Activated naive CD8-positive, alpha-beta T cell treated with anti-CD3 and anti-CD28 coated beads, Interleukin-2, amount 10 ng/mL, durations not matched to agents 7 days and 5 days (primary cell): ENCODE measurements around the gene FNTB. TPM values are rescaled to one million over a fixed set of nuclear protein-coding genes. Genes with fewer than 3 reads are reported as not detected.

ENCODE experiments used
- ATAC-seq: fragments of 150-1000 bp; cut with Tn5 transposase; one replicate; pipeline ENCODE4 v1.10.0; 2021; ENCODE audit warnings: low read depth, moderate library complexity
- POLR2A ChIA-PET: fragments of 350-600 bp; sonication (Branson Sonifier 250); formaldehyde crosslinking; loops from one replicate; lab custom pipeline; 2021; ENCODE audit warnings: antibody characterized with exemption; lab: Charles Lee
- DNase-seq: peaks from one replicate; pipeline ENCODE4 v3.0.0; 2021
- H3K27ac Mint-ChIP-seq: one replicate; pipeline ENCODE4 v1.8.0; 2022; ENCODE audit warnings: mild to moderate bottlenecking, mixed read lengths
- H3K27me3 Mint-ChIP-seq: one replicate; pipeline ENCODE4 v1.8.0; 2022; ENCODE audit warnings: mild to moderate bottlenecking, moderate library complexity, mixed read lengths
- H3K36me3 Mint-ChIP-seq: one replicate; pipeline ENCODE4 v1.8.0; 2021; ENCODE audit warnings: mild to moderate bottlenecking, mixed read lengths
- H3K4me1 Mint-ChIP-seq: one replicate; pipeline ENCODE4 v1.8.0; 2021; ENCODE audit warnings: mixed read lengths
- H3K4me3 Mint-ChIP-seq: one replicate; pipeline ENCODE4 v1.8.0; 2022; ENCODE audit warnings: mild to moderate bottlenecking, moderate library complexity, mixed read lengths
- H3K9me3 Mint-ChIP-seq: one replicate; pipeline ENCODE4 v1.8.0; 2021; ENCODE audit warnings: mixed read lengths
- total RNA-seq, 2 experiments: library from RNA; stranded (reverse); gene quantifications; one replicate each; pipeline ENCODE4 v1.2.3, GENCODE V29; 2021

FNTB gene
- total RNA-seq, 2 experiments from 2014 or later: 15.8 to 17.8 TPM

- H3K27me3 Mint-ChIP-seq: peaks cover 20% of the 10 kb centered on the region
- H3K27ac Mint-ChIP-seq: no peak overlapping the region
- ATAC-seq (no peak), DNase-seq (no peak)
- H3K36me3 Mint-ChIP-seq: no peaks in the 10 kb centered on the region
- peaks cover 4% of the 10 kb centered on the region for H3K4me1 Mint-ChIP-seq
- no peaks in the 10 kb centered on the region for H3K9me3 Mint-ChIP-seq
- POLR2A ChIA-PET: no interaction called here
- no peak overlapping the region for H3K4me3 Mint-ChIP-seq
These were observed 12.9 kb upstream of the FNTB start for GRCh38 chr14:64973826-64974225.

GRCh38 chr14:64974563-64974962 is 12.1 kb upstream of the FNTB start:
- Mint-ChIP-seq H3K4me3 (no peak overlapping the region), H3K9me3 (no peaks in the 10 kb centered on the region), H3K27me3 (peaks cover 20% of the 10 kb centered on the region), H3K27ac (no peak overlapping the region), H3K36me3 (no peaks in the 10 kb centered on the region), H3K4me1 (peaks cover 4% of the 10 kb centered on the region)
- no peak for DNase-seq
- ATAC-seq: no peak
- POLR2A ChIA-PET: interaction anchor here (0.8 kb wide), 1 partner anchor 358 kb away, joined by 3 read pairs; no protein-coding TSS in a partner anchor

GRCh38 chr14:64979336-64980074 is 7.2 kb upstream of the FNTB start:
- POLR2A ChIA-PET: no interaction called here
- Mint-ChIP-seq H3K36me3 (no peaks in the 10 kb centered on the region), H3K27me3 (peaks cover 22% of the 10 kb centered on the region), H3K9me3 (no peaks in the 10 kb centered on the region), H3K27ac (no peak overlapping the region), H3K4me3 (no peak overlapping the region), H3K4me1 (peaks cover 9% of the 10 kb centered on the region)
- ATAC-seq (no peak), DNase-seq (no peak)

GRCh38 chr14:64983439-64984310 is 3.0 kb upstream of the FNTB start:
- H3K4me1 Mint-ChIP-seq: peaks cover 19% of the 10 kb centered on the region
- POLR2A ChIA-PET: interaction anchor here (0.7 kb wide), 1 partner anchor 27 kb away, joined by 3 read pairs; no protein-coding TSS in a partner anchor

GRCh38 chr14:64987438-64987767 is 708 bp downstream of the FNTB start:
- peak overlapping the region; percentile 97 for H3K4me3 Mint-ChIP-seq
- ATAC-seq (no peak), DNase-seq (no peak)
- H3K27ac Mint-ChIP-seq: peak overlapping the region; percentile 97
- POLR2A ChIA-PET: interaction anchor here (1.5 kb wide), 3 partner anchors 33 to 115 kb away, joined by 5 read pairs; partner anchors contain the start of genes CHURC1 and MAX
- H3K36me3 Mint-ChIP-seq: peaks cover 8% of the 10 kb centered on the region
- no peaks in the 10 kb centered on the region for H3K9me3 Mint-ChIP-seq
- peaks cover 36% of the 10 kb centered on the region for H3K4me1 Mint-ChIP-seq
- H3K27me3 Mint-ChIP-seq: peaks cover 19% of the 10 kb centered on the region

More at GRCh38 chr14:64983439-64984310, 3.0 kb upstream of the FNTB start:
- Mint-ChIP-seq H3K27ac (no peak overlapping the region), H3K9me3 (no peaks in the 10 kb centered on the region), H3K36me3 (peaks cover under 1% of the 10 kb centered on the region), H3K4me3 (peak overlapping the region; percentile 48), H3K27me3 (peaks cover 22% of the 10 kb centered on the region)
- DNase-seq: no peak
- ATAC-seq: no peak

- no peaks in the 10 kb centered on the region for H3K9me3 Mint-ChIP-seq
- peaks cover 34% of the 10 kb centered on the region for H3K4me1 Mint-ChIP-seq
- H3K36me3 Mint-ChIP-seq: peaks cover 8% of the 10 kb centered on the region
- POLR2A ChIA-PET: interaction anchor here (0.7 to 0.9 kb wide), 2 partner anchors 10 to 76 kb away, joined by 3 read pairs; partner anchors contain the start of gene CHURC1
- no peak for ATAC-seq
- H3K4me3 Mint-ChIP-seq: peak overlapping the region; percentile 60
- H3K27ac Mint-ChIP-seq: peak overlapping the region; percentile 81
- no peak for DNase-seq
- H3K27me3 Mint-ChIP-seq: peaks cover 6% of the 10 kb centered on the region
These were observed 3.6 kb downstream of the FNTB start for GRCh38 chr14:64990296-64990695.

GRCh38 chr14:64990939-64991338 is 4.2 kb downstream of the FNTB start:
- ATAC-seq: no peak
- Mint-ChIP-seq H3K9me3 (no peaks in the 10 kb centered on the region), H3K4me3 (no peak overlapping the region), H3K36me3 (peaks cover 8% of the 10 kb centered on the region), H3K4me1 (peaks cover 32% of the 10 kb centered on the region), H3K27me3 (peaks cover 2% of the 10 kb centered on the region), H3K27ac (no peak overlapping the region)
- POLR2A ChIA-PET: interaction anchor here (0.7 to 0.9 kb wide), 2 partner anchors 10 to 76 kb away, joined by 3 read pairs; partner anchors contain the start of gene CHURC1
- no peak for DNase-seq

- POLR2A ChIA-PET: no interaction called here
- H3K27ac Mint-ChIP-seq: no peak overlapping the region
- peaks cover 34% of the 10 kb centered on the region for H3K4me1 Mint-ChIP-seq
- no peak for DNase-seq
- no peak for ATAC-seq
- no peaks in the 10 kb centered on the region for H3K9me3 Mint-ChIP-seq
- no peaks in the 10 kb centered on the region for H3K27me3 Mint-ChIP-seq
- peaks cover 11% of the 10 kb centered on the region for H3K36me3 Mint-ChIP-seq
- H3K4me3 Mint-ChIP-seq: no peak overlapping the region
These were observed 5.7 kb downstream of the FNTB start for GRCh38 chr14:64992328-64992885.

- POLR2A ChIA-PET: interaction anchor here (0.7 kb wide), 1 partner anchor 88 kb away, joined by 4 read pairs; no protein-coding TSS in a partner anchor
- Mint-ChIP-seq H3K27ac (no peak overlapping the region), H3K4me3 (no peak overlapping the region), H3K4me1 (peaks cover 32% of the 10 kb centered on the region), H3K36me3 (peaks cover 11% of the 10 kb centered on the region), H3K9me3 (no peaks in the 10 kb centered on the region), H3K27me3 (no peaks in the 10 kb centered on the region)
- no peak for ATAC-seq
- no peak for DNase-seq
These were observed 6.7 kb downstream of the FNTB start for GRCh38 chr14:64993266-64993930.

- DNase-seq (no peak), ATAC-seq (no peak)
- peaks cover 25% of the 10 kb centered on the region for H3K4me1 Mint-ChIP-seq
- peaks cover 7% of the 10 kb centered on the region for H3K36me3 Mint-ChIP-seq
- no peaks in the 10 kb centered on the region for H3K9me3 Mint-ChIP-seq
- no peak overlapping the region for H3K4me3 Mint-ChIP-seq
- POLR2A ChIA-PET: no interaction called here
- no peaks in the 10 kb centered on the region for H3K27me3 Mint-ChIP-seq
- no peak overlapping the region for H3K27ac Mint-ChIP-seq
These were observed 7.8 kb downstream of the FNTB start for GRCh38 chr14:64994540-64994939.

GRCh38 chr14:64995291-64995690 is 8.6 kb downstream of the FNTB start:
- Mint-ChIP-seq H3K4me1 (peaks cover 17% of the 10 kb centered on the region), H3K9me3 (no peaks in the 10 kb centered on the region), H3K27ac (no peak overlapping the region), H3K36me3 (peaks cover 7% of the 10 kb centered on the region), H3K27me3 (no peaks in the 10 kb centered on the region), H3K4me3 (no peak overlapping the region)
- no peak for ATAC-seq
- DNase-seq: no peak
- POLR2A ChIA-PET: no interaction called here

- ATAC-seq: no peak
- Mint-ChIP-seq H3K27me3 (no peaks in the 10 kb centered on the region), H3K27ac (no peak overlapping the region), H3K9me3 (no peaks in the 10 kb centered on the region), H3K4me3 (no peak overlapping the region), H3K36me3 (peaks cover 4% of the 10 kb centered on the region), H3K4me1 (peaks cover 13% of the 10 kb centered on the region)
- POLR2A ChIA-PET: no interaction called here
- DNase-seq: no peak
These were observed 10.6 kb downstream of the FNTB start for GRCh38 chr14:64997108-64997794.
